Endothelial cell of umbilical vein (primary cell): ENCODE results near the gene MAML3. TPM values are rescaled to one million over a fixed set of nuclear protein-coding genes. Genes with fewer than 3 reads are reported as not detected.

Experiments used
- BruUV-seq: library from RNA; stranded (reverse); fragments of 400-500 nt; replicated peaks from 2 replicates; lab custom pipeline; 2021; lab: Mats Ljungman, UMichigan
- CTCF ChIA-PET: fragments of 300-600, 350-600 bp; sonication (Branson Sonifier 250); formaldehyde crosslinking; loops from one replicate; lab custom pipeline; 2021; ENCODE audit warnings: antibody characterized with exemption, inconsistent platforms; lab: Charles Lee
- POLR2A ChIA-PET: fragments of 300-600, 350-600 bp; sonication (Branson Sonifier 250); formaldehyde crosslinking; loops from one replicate; lab custom pipeline; 2021; ENCODE audit warnings: antibody characterized with exemption, inconsistent platforms; lab: Charles Lee
- DNase-seq: peaks from one replicate; pipeline ENCODE4 v3.0.0-alpha.2; 2011; ENCODE audit warnings: low read depth, low spot score
- FAIRE-seq: peaks from 2 replicates; lab custom pipeline; 2011; peaks lifted over from hg19 to GRCh38; lab: Jason Lieb, UNC
- H2AFZ ChIP-seq: 2 replicates; pipeline ENCODE4 v1.6.0; 2012; ENCODE audit warnings: low read depth, low read length, control low read depth, inconsistent platforms
- H3K27ac ChIP-seq: 2 replicates; pipeline ENCODE4 v1.5.1; 2011; ENCODE audit warnings: low read depth, mild to moderate bottlenecking, control low read depth, low read length, moderate library complexity; ENCODE audit not compliant: insufficient read depth
- H3K27me3 ChIP-seq, 2 experiments: 2 replicates each; pipeline versions ENCODE4 v1.6.0 to v1.6.1; 2011; ENCODE audit warnings: low read length in 2 of 2, mixed read lengths in 1 of 2; ENCODE audit not compliant: control insufficient read depth in 2 of 2, insufficient read depth in 2 of 2
- H3K36me3 ChIP-seq, 2 experiments: 2 replicates in 1 of 2; 3 replicates in 1 of 2; pipeline ENCODE4 v1.5.1; 2011; ENCODE audit warnings: low read length in 2 of 2, mild to moderate bottlenecking in 1 of 2, moderate library complexity in 1 of 2; ENCODE audit not compliant: control insufficient read depth in 2 of 2, insufficient read depth in 2 of 2; ENCODE audit errors: extremely low read depth in 1 of 2
- H3K4me1 ChIP-seq: 3 replicates; pipeline ENCODE4 v1.5.1; 2011; ENCODE audit warnings: mild to moderate bottlenecking, low read length; ENCODE audit not compliant: control insufficient read depth, insufficient read depth; ENCODE audit errors: extremely low read depth
- H3K4me2 ChIP-seq: 2 replicates; pipeline ENCODE4 v1.6.1; 2011; ENCODE audit warnings: low read length, control low read depth, mixed read lengths; ENCODE audit not compliant: insufficient read depth
- H3K4me3 ChIP-seq, 3 experiments: fragments of 200-600 bp in 1 of 3; sonication (generic), shearing (Covaris generic) in 1 of 3; replicated peaks in 1 of 3; 2 replicates each; pipeline ENCODE4 v1.5.1; 2011 to 2016; ENCODE audit warnings: control low read depth in 3 of 3, low read length in 3 of 3, mild to moderate bottlenecking in 2 of 3, inconsistent platforms in 1 of 3, low read depth in 1 of 3, moderate library complexity in 1 of 3; ENCODE audit not compliant: insufficient read depth in 1 of 3
- H3K79me2 ChIP-seq: 2 replicates; pipeline ENCODE4 v1.6.0; 2012; ENCODE audit warnings: low read length, inconsistent platforms; ENCODE audit not compliant: control insufficient read depth, insufficient read depth
- H3K9ac ChIP-seq: replicated peaks from 2 replicates; pipeline ENCODE3; 2011; ENCODE audit warnings: low read length, control low read depth; ENCODE audit not compliant: insufficient read depth; ENCODE audit errors: extremely low read depth
- H3K9me1 ChIP-seq: replicated peaks from 3 replicates; pipeline ENCODE4 v1.6.0; 2011; ENCODE audit warnings: mild to moderate bottlenecking, low read length; ENCODE audit not compliant: control insufficient read depth, insufficient read depth; ENCODE audit errors: extremely low read depth
- H3K9me3 ChIP-seq: replicated peaks from 2 replicates; pipeline ENCODE4 v1.5.1; 2012; ENCODE audit warnings: low read length, inconsistent platforms; ENCODE audit not compliant: control insufficient read depth, insufficient read depth
- H4K20me1 ChIP-seq: replicated peaks from 2 replicates; pipeline ENCODE3; 2011; ENCODE audit warnings: mild to moderate bottlenecking, low read length; ENCODE audit not compliant: control insufficient read depth, insufficient read depth; ENCODE audit errors: extremely low read depth
- CTCF ChIP-seq, 2 donors: IDR thresholded peaks; 1 replicate in 1 of 2; 2 replicates in 1 of 2; pipeline ENCODE4 v1.5.1; 2011; ENCODE audit warnings: low read length in 2 of 2, mild to moderate bottlenecking in 2 of 2, moderate library complexity in 2 of 2, control low read depth in 1 of 2, inconsistent platforms in 1 of 2, low read depth in 1 of 2; ENCODE audit not compliant: insufficient read depth in 1 of 2; ENCODE audit errors: extremely low read depth in 1 of 2
- EZH2 ChIP-seq: IDR thresholded peaks from 2 replicates; pipeline ENCODE4 v1.6.1; 2012; ENCODE audit warnings: borderline replicate concordance, low read depth, mild to moderate bottlenecking, moderate library complexity, low read length, inconsistent platforms; ENCODE audit not compliant: severe bottlenecking
- FOS ChIP-seq: IDR thresholded peaks from 2 replicates; pipeline ENCODE4 v1.6.1; 2011; ENCODE audit warnings: mild to moderate bottlenecking, low read length, moderate library complexity, borderline replicate concordance; ENCODE audit not compliant: insufficient read depth
- GATA2 ChIP-seq: IDR thresholded peaks from 2 replicates; pipeline ENCODE4 v1.7.0; 2011; ENCODE audit warnings: low read depth, mild to moderate bottlenecking, moderate library complexity, mixed read lengths, low read length; ENCODE audit not compliant: insufficient read length, insufficient read depth
- JUN ChIP-seq: IDR thresholded peaks from 2 replicates; pipeline ENCODE4 v1.6.1; 2011; ENCODE audit warnings: borderline replicate concordance, low read depth; ENCODE audit not compliant: insufficient read length, insufficient read depth
- MAX ChIP-seq: IDR thresholded peaks from 2 replicates; pipeline ENCODE4 v1.6.1; 2011; ENCODE audit not compliant: insufficient read depth, insufficient read length
- MYC ChIP-seq: IDR thresholded peaks from one replicate; pipeline ENCODE4 v1.6.1; 2011; ENCODE audit warnings: mild to moderate bottlenecking, low read depth, low read length
- POLR2A ChIP-seq: IDR thresholded peaks from 2 replicates; pipeline ENCODE4 v1.6.1; 2012; ENCODE audit warnings: low read depth, mild to moderate bottlenecking, control low read depth, low read length
- POLR2AphosphoS5 ChIP-seq: IDR thresholded peaks from 2 replicates; pipeline ENCODE4 v1.6.1; 2012; ENCODE audit warnings: low read depth, mild to moderate bottlenecking, control low read depth, low read length, moderate library complexity; ENCODE audit not compliant: insufficient read depth
- dilution Hi-C: fragments of 300-500 bp; cut with MboI; formaldehyde crosslinking; loops from one replicate; pipeline ENCODE4 v1.15.0; 2019; ENCODE audit warnings: low sequenced_read_pairs; ENCODE audit not compliant: extremely low pct_ligation_motif_present
- intact Hi-C: fragments of 100-400 bp; cut with micrococcal nuclease; formaldehyde crosslinking; loops from one replicate; pipeline ENCODE4 v1.10.0; 2022
- polyA plus RNA-seq, 4 experiments: library from polyadenylated mRNA; depleted of rRNA in 3 of 4; stranded (reverse) in 3 of 4; unstranded in 1 of 4; fragments of >200 nt; gene quantifications; 2 replicates each; pipeline versions ENCODE4 v1.2.1 to v1.2.3, GENCODE V29; 2011 to 2012; ENCODE audit warnings: missing spikeins in 1 of 4
- total RNA-seq: library from RNA; stranded (reverse); gene quantifications from 2 replicates; pipeline ENCODE4 v1.2.3, GENCODE V29; 2021

The MAML3 gene
- total and polyA plus RNA-seq, 2 donors (not counting 3 experiments of a cell fraction or from before 2014, with no cell fraction given): 14.0 to 20.3 TPM

- Histone ChIP-seq H3K9ac (no peak overlapping the region), H2AFZ (no peak overlapping the region), H3K79me2 (peaks cover 19% of the 10 kb centered on the region), H3K27me3 (no peaks in the 10 kb centered on the region), H3K36me3 (no peaks in the 10 kb centered on the region), H3K4me2 (no peak overlapping the region), H3K9me1 (no peaks in the 10 kb centered on the region), H3K4me1 (peaks cover 22% of the 10 kb centered on the region), H4K20me1 (no peaks in the 10 kb centered on the region), H3K9me3 (no peaks in the 10 kb centered on the region), H3K27ac (no peak overlapping the region), H3K4me3 (no peak overlapping the region)
- BruUV-seq: no TSS peak
- POLR2A ChIA-PET: no interaction called here
- intact Hi-C loops (no loop called here), dilution Hi-C loops (no loop called here)
- DNase-seq (no peak), FAIRE-seq (no peak)
- TF ChIP-seq FOS (no peak), POLR2AphosphoS5 (no peak), MYC (no peak), JUN (no peak), CTCF (IDR thresholded peaks at IDR 0.05; ENCODE audit: extremely low read depth in 1 of 2, insufficient read depth in 1 of 2, low read depth in 1 of 2, low read length in 2 of 2) (no peak), MAX (no peak), EZH2 (no peak), POLR2A (no peak), GATA2 (no peak)
- CTCF ChIA-PET: interaction anchor here (1.0 to 2.0 kb wide), 2 partner anchors 10 to 24 kb away, joined by 3 to 5 read pairs; no protein-coding TSS in a partner anchor
Measured at GRCh38 chr4:140140566-140140965, 13.4 kb downstream of the MAML3 start.
